ENCODE results near the gene ACO1. TPM values are rescaled to one million over a fixed set of nuclear protein-coding genes. Genes with fewer than 3 reads are reported as not detected.
A peak's percentile ranks its signal among the peaks of the same experiment; 100 is the strongest.

Gene ACO1
- polyA plus RNA-seq, 1 experiment: 330 TPM

GRCh38 chr9:32427111-32427873 is 42.8 kb downstream of the ACO1 start:
- CTCF ChIA-PET: interaction anchor here (0.6 to 3.0 kb wide), 6 partner anchors 28 to 608 kb away, joined by 3 to 23 read pairs (median 6); no protein-coding TSS in a partner anchor
- Histone ChIP-seq H3K9me3 (ENCODE audit: control insufficient read depth, insufficient read depth, low read length) (no peaks in the 10 kb centered on the region), H3K4me3 (ENCODE audit: low read depth, low read length) (no peak overlapping the region), H3K27ac (ENCODE audit: low read depth, low read length) (peak overlapping the region; percentile 94), H3K27me3 (ENCODE audit: control insufficient read depth, insufficient read depth, low read length) (no peaks in the 10 kb centered on the region)
- POLR2A ChIA-PET: interaction anchor here (0.6 to 1.4 kb wide), 4 partner anchors 46 to 598 kb away, joined by 3 to 8 read pairs (median 6); partner anchors contain the start of gene DNAJA1
- DNase-seq (ENCODE audit: low read depth, low spot score): no peak
- no peak for TF ChIP-seq CTCF (IDR thresholded peaks at IDR 0.05; ENCODE audit: low read depth, low read length)

GRCh38 chr9:32430720-32431119 is 46.3 kb downstream of the ACO1 start:
- no peak for TF ChIP-seq CTCF (IDR thresholded peaks at IDR 0.05; ENCODE audit: low read depth, low read length)
- Histone ChIP-seq H3K4me3 (ENCODE audit: low read depth, low read length) (no peak overlapping the region), H3K9me3 (ENCODE audit: control insufficient read depth, insufficient read depth, low read length) (no peaks in the 10 kb centered on the region), H3K27me3 (ENCODE audit: control insufficient read depth, insufficient read depth, low read length) (no peaks in the 10 kb centered on the region), H3K27ac (ENCODE audit: low read depth, low read length) (peak overlapping the region; percentile 62)
- POLR2A ChIA-PET: interaction anchor here (0.7 to 0.8 kb wide), 2 partner anchors 33 to 121 kb away, joined by 3 to 8 read pairs; partner anchors contain the start of genes SMIM27 and TOPORS
- DNase-seq (ENCODE audit: low read depth, low spot score): no peak
- CTCF ChIA-PET: interaction anchor here (0.6 to 7.5 kb wide), 9 partner anchors 10 to 149 kb away, joined by 3 to 133 read pairs (median 3); no protein-coding TSS in a partner anchor

GRCh38 chr9:32431196-32431595 is 46.8 kb downstream of the ACO1 start:
- TF ChIP-seq CTCF (IDR thresholded peaks at IDR 0.05; ENCODE audit: low read depth, low read length): no peak
- peak overlapping the region; percentile 62 for H3K27ac ChIP-seq (ENCODE audit: low read depth, low read length)
- no peak for DNase-seq (ENCODE audit: low read depth, low spot score)
- H3K4me3 ChIP-seq (ENCODE audit: low read depth, low read length): no peak overlapping the region
- CTCF ChIA-PET: interaction anchor here (0.6 to 7.5 kb wide), 8 partner anchors 19 to 149 kb away, joined by 3 to 133 read pairs (median 6); no protein-coding TSS in a partner anchor
- no peaks in the 10 kb centered on the region for H3K9me3 ChIP-seq (ENCODE audit: control insufficient read depth, insufficient read depth, low read length)
- H3K27me3 ChIP-seq (ENCODE audit: control insufficient read depth, insufficient read depth, low read length): no peaks in the 10 kb centered on the region
- POLR2A ChIA-PET: no interaction called here

GRCh38 chr9:32431940-32432555 is 47.6 kb downstream of the ACO1 start:
- POLR2A ChIA-PET: no interaction called here

More at GRCh38 chr9:32431940-32432555, 47.6 kb downstream of the ACO1 start:
- Histone ChIP-seq H3K4me3 (ENCODE audit: low read depth, low read length) (no peak overlapping the region), H3K27me3 (ENCODE audit: control insufficient read depth, insufficient read depth, low read length) (no peaks in the 10 kb centered on the region), H3K27ac (ENCODE audit: low read depth, low read length) (no peak overlapping the region), H3K9me3 (ENCODE audit: control insufficient read depth, insufficient read depth, low read length) (no peaks in the 10 kb centered on the region)
- TF ChIP-seq CTCF (IDR thresholded peaks at IDR 0.05; ENCODE audit: low read depth, low read length): peak; percentile 63
- CTCF ChIA-PET: interaction anchor here (0.6 to 7.5 kb wide), 14 partner anchors 13 to 1406 kb away, joined by 3 to 133 read pairs (median 5); no protein-coding TSS in a partner anchor
- no peak for DNase-seq (ENCODE audit: low read depth, low spot score)
